Measurements from ENCODE around the gene CDKN1A.
"Not testable (repeated sequence)": the region's sequence is repeated elsewhere in the genome, so short reads cannot be mapped to it uniquely, and the experiment has no call there.

CDKN1A gene

DNA sequence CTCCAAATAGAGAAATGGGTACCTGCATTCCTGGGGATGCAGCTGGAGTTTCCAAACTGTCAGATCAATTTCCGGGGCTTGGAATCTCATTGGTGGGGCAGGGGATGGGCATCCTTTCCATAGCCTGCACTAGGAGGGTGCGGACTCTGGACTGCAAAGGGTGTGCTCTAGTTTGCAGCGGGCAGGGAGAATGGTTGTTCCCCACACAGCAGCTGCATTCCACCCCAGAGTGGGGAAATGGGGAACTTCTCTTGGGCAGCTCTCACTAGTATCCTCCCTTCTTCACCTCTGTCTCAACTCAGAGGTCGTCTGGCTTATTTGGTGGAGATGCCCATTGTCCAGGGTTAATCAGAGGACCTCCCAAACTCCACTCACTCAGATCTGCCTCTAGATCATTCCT is 34.5 kb upstream of the CDKN1A start:
- no peak overlapping the region for H3K4me3 ChIP-seq (replicated peaks in 1 of 2; ENCODE audit: low read depth in 2 of 2, low read length in 2 of 2)
- TF ChIP-seq, protein P1, sequence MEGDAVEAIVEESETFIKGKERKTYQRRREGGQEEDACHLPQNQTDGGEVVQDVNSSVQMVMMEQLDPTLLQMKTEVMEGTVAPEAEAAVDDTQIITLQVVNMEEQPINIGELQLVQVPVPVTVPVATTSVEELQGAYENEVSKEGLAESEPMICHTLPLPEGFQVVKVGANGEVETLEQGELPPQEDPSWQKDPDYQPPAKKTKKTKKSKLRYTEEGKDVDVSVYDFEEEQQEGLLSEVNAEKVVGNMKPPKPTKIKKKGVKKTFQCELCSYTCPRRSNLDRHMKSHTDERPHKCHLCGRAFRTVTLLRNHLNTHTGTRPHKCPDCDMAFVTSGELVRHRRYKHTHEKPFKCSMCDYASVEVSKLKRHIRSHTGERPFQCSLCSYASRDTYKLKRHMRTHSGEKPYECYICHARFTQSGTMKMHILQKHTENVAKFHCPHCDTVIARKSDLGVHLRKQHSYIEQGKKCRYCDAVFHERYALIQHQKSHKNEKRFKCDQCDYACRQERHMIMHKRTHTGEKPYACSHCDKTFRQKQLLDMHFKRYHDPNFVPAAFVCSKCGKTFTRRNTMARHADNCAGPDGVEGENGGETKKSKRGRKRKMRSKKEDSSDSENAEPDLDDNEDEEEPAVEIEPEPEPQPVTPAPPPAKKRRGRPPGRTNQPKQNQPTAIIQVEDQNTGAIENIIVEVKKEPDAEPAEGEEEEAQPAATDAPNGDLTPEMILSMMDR (IDR thresholded peaks at IDR 0.05; ENCODE audit: low read depth, low read length): no peak
- DNase-seq (ENCODE audit: low read depth in 2 of 2): no peak

DNA sequence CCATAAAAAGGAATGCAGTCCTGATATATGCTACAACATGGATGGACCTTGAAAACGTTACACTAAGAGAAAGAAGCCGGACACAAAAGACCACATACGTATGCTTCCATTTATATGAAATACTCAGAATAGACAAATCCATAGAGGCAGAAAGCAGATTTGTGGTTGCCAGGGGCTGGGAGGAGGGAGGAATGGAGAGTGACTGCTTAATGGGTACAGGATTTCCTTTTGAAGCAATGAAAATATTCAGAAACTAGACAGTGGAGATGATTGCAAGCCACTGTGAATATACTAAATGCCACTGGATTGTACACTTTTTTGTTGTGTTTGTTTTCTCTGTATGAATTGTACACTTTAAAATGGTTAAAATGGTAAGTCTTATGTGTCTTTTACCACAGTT is 29.4 kb upstream of the CDKN1A start:
- no peak overlapping the region for H3K4me3 ChIP-seq (replicated peaks in 1 of 2; ENCODE audit: low read depth in 2 of 2, low read length in 2 of 2)
- DNase-seq (ENCODE audit: low read depth in 2 of 2): no peak
- TF ChIP-seq, protein P1 (IDR thresholded peaks at IDR 0.05; ENCODE audit: low read depth, low read length): no peak

DNA sequence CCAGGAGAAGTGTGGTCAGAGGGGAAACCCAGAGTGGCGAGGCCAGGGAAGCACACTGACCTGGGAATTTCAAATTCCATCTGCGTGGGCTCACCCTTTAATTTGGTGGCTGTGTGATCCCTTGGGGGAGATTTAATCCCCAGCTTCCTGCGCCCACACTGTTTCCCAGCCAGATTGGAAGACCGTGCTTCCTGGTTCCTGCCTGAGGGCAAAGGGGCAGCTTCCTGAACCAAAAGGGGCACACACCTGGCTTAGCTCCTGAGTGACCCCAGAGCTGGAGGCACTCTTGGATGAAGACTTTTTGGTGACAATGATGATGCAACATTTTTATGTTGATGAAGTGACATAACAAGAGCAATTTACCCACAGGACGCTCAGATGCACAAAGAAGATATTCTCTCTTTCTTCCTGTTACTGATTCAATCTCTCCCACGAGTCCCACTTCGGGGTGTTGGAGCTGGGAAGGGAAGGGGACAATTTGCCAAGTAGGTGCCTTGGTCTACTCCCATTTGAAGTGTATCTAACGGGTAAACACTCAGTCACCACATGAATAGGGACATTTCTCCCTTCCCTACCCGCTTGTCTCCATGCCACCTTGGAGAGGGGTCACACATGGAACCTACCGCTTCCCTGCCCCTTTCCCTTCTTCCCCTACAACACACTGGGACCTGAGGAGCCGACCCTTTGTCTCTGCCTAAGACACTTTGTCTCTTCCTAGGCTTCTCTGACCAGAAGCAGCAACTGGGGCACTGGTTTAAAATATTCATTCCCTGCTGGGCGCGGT is 28.6 kb upstream of the CDKN1A start:
- no peak for DNase-seq (ENCODE audit: low read depth in 2 of 2)
- TF ChIP-seq, protein P1 (IDR thresholded peaks at IDR 0.05; ENCODE audit: low read depth, low read length): no peak
- no peak overlapping the region for H3K4me3 ChIP-seq (replicated peaks in 1 of 2; ENCODE audit: low read depth in 2 of 2, low read length in 2 of 2)

DNA sequence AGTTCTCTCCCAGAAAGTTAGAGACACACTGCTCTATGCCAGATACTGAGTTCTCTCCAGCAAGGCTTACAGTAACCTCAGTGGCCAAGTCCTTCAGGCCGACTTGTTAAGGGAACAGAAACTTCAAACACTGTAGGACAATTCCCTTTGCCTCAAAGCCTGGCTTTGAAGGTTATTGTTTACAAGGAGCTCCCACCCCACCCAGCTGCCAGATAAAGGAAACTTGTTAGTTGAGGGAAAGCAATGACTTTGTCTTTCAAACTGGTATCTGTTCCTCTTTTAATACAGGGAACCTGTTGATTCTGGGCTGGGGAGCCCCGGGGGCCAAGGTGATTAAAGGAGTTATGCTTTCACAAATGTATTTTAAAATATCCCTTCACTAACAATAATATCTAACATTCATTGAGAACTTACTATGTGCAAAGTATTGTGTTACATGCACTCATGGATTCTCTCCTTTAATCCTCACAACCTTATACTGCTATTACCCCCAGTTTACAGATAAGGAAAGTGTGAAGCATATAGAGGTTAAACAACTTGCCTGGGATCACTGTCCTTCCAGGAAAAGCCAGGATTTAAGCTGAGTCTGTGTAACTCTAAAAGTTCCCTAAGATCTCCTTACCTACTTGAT is 27.6 kb upstream of the CDKN1A start:
- DNase-seq (ENCODE audit: low read depth in 2 of 2): no peak
- TF ChIP-seq, protein P1 (IDR thresholded peaks at IDR 0.05; ENCODE audit: low read depth, low read length): no peak
- no peak overlapping the region for H3K4me3 ChIP-seq (replicated peaks in 1 of 2; ENCODE audit: low read depth in 2 of 2, low read length in 2 of 2)

DNA sequence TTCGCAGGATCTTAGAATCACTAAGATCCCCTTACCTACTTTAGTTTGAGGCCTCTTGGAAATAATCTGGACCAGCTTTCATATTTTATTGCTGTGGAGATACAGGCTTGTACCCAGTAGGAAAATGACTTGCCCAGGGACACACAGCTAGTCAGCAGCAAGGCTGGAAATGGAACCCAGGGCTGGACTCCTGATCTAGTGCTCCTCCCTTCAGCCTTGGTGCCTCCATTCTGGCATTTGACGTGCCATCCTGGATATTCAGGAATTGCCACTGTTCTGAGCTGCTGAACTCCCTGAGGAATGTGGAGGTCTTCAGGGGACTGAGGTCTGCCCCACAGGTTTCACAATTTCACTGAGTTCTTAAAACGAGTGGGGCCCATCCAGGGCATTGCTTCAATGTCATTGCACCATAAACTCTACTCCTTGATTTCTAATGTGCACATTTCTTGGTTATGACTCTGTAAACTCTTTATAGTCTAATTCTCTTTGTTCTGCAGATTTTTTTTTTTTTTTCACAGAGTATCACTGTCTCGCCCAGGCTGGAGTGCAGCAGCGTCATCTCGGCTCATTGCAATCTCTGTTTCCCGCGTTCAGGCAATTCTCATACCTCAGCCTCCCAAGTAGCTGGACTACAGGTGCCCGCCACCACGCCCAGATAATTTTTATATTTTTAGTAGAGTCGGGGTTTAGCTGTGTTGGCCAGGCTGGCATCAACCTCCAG is 26.7 kb upstream of the CDKN1A start:
- TF ChIP-seq, protein P1 (IDR thresholded peaks at IDR 0.05; ENCODE audit: low read depth, low read length): no peak
- DNase-seq (ENCODE audit: low read depth in 2 of 2): no peak
- no peak overlapping the region for H3K4me3 ChIP-seq (replicated peaks in 1 of 2; ENCODE audit: low read depth in 2 of 2, low read length in 2 of 2)

DNA sequence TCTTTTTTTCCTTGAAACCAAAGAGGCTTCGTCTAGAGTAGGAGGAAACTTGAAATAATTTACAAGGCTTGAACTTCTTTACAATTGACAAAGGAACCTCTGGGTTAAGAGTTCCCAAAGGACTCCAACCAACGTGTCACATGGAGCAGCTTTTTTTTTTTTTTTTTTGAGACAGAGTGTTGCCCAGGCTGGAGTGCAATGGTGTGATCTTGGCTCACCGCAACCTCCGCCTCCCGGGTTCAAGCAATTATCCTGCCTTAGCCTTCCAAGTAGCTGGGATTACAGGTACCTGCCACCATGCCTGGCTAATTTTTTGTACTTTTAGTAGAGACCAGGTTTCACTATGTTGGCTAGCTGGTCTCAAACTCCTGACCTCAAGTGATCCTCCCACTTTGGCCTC is 24.0 kb upstream of the CDKN1A start:
- DNase-seq (ENCODE audit: low read depth in 2 of 2); H3K4me3 ChIP-seq (replicated peaks in 1 of 2; ENCODE audit: low read depth in 2 of 2, low read length in 2 of 2): not testable (repeated sequence)

DNA sequence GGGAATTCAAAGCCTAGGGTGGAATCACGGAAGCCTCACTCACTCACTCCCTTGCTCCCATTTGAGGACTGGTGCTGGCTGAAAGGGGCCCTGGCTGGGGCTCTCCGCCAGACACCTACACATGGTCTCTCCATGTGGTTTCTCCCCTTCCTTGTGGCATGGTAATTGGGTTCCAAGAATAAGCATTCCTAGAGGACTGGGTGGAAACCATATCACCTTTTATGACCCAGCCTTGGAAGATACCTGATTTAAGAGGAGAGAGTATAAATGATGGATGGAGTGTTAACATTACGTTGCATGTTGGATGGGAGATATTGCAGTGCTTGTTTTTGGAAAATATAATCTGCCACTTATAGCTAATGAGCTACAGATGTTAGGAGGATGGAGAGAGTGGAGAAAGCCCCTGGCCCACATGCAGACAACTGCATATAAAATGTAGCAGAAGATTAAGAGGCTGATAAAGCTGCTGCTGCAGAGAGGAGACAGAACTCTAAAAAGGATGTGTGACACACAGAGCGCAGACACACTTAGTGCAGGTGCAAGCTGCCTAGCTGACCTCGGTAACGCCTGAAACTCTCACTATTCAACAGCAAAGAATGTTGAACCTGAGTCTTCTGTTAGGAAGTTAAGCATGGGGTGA is 23.3 kb upstream of the CDKN1A start:
- TF ChIP-seq, protein P1 (IDR thresholded peaks at IDR 0.05; ENCODE audit: low read depth, low read length): no peak
- no peak overlapping the region for H3K4me3 ChIP-seq (replicated peaks in 1 of 2; ENCODE audit: low read depth in 2 of 2, low read length in 2 of 2)
- no peak for DNase-seq (ENCODE audit: low read depth in 2 of 2)
